GM06990 (cell line): ENCODE measurements around the gene CEP170B.
"Not testable (repeated sequence)": the region's sequence is repeated elsewhere in the genome, so short reads cannot be mapped to it uniquely, and the experiment has no call there.

ENCODE experiments used
- DNase-seq: peaks from one replicate; pipeline ENCODE4 v3.0.0-alpha.2; 2011; ENCODE audit not compliant: insufficient read length; ENCODE audit errors: extremely low read depth
- H3K27me3 ChIP-seq: replicated peaks from 2 replicates; pipeline ENCODE4 v1.6.0; 2011; ENCODE audit warnings: low read length; ENCODE audit not compliant: control insufficient read depth, insufficient read depth
- H3K36me3 ChIP-seq: 2 replicates; pipeline ENCODE4 v1.5.1; 2011; ENCODE audit warnings: low read length; ENCODE audit not compliant: control insufficient read depth, insufficient read depth
- H3K4me3 ChIP-seq: replicated peaks from 2 replicates; pipeline ENCODE4 v1.5.1; 2011; ENCODE audit warnings: low read depth, mild to moderate bottlenecking, control low read depth, low read length
- TF ChIP-seq, protein P1 (sequence below): IDR thresholded peaks from 2 replicates; pipeline ENCODE4 v1.5.1; 2011; ENCODE audit warnings: low read length, control low read depth, mild to moderate bottlenecking, inconsistent platforms; ENCODE audit not compliant: insufficient read depth, poor library complexity, severe bottlenecking

Gene CEP170B

DNA sequence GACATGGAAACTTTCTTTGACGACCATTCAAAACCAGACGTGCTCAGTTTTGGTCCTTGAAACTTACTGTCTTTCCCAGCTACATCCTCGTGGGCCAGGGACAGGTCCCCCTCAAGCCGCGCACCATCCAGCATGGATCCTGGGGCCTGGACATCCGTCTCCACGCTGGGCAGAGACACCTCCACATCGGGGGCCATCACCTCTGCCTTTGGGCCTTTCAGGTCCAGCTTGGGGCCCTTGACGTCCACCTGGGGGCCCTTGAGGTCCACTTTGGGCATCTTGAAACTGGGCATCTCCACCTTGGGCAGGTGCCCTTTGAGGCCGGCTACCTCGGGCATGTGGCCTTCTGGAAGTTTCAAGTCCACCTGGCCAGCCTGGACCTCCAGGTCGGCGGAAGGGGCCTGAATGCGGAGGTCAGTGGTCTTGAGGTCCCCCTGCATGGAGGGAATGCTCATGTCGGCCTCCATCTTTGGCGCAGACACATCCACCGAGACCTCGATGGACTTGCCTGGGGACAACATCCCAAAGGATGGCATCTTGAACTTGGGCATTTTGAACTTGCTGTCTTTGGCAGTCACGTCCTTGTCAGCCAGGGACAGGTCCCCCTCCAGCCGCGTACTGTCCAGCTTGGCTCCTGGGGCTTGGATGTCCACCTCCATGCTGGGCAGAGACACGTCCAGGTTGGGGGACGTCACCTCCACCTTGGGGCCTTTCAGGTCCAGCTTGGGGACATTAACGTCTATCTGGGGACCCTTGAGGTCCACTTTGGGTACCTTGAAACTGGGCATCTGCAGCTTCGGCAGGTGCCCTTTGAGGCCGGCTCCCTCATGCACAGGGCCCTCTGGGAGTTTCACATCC, 76.7 kb downstream of the CEP170B start:
- no peak for DNase-seq
- TF ChIP-seq, protein P1, sequence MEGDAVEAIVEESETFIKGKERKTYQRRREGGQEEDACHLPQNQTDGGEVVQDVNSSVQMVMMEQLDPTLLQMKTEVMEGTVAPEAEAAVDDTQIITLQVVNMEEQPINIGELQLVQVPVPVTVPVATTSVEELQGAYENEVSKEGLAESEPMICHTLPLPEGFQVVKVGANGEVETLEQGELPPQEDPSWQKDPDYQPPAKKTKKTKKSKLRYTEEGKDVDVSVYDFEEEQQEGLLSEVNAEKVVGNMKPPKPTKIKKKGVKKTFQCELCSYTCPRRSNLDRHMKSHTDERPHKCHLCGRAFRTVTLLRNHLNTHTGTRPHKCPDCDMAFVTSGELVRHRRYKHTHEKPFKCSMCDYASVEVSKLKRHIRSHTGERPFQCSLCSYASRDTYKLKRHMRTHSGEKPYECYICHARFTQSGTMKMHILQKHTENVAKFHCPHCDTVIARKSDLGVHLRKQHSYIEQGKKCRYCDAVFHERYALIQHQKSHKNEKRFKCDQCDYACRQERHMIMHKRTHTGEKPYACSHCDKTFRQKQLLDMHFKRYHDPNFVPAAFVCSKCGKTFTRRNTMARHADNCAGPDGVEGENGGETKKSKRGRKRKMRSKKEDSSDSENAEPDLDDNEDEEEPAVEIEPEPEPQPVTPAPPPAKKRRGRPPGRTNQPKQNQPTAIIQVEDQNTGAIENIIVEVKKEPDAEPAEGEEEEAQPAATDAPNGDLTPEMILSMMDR = no peak
- Histone ChIP-seq H3K4me3 (no peak overlapping the region), H3K27me3 (peaks cover 3% of the 10 kb centered on the region), H3K36me3 (no peaks in the 10 kb centered on the region)

DNA sequence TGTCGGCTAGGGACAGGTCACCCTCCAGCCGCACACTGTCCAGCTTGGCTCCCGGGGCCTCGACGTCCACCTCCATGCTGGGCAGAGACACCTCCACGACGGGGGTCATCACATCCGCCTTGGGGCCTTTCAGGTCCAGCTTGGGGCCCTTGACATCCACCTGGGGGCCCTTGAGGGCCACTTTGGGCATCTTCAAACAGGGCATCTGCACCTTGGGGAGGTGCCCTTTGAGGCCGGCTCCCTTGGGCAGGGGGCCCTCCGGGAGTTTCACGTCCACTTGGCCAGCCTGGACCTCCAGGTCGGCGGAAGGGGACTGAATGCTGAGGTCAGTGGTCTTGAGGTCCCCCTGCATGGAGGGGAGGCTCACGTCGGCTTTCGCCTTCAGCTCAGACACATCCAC, 77.5 kb downstream of the CEP170B start:
- H3K4me3 ChIP-seq = no peak overlapping the region
- peaks cover 1% of the 10 kb centered on the region for H3K27me3 ChIP-seq
- no peak for DNase-seq
- TF ChIP-seq, protein P1 = no peak
- H3K36me3 ChIP-seq = no peaks in the 10 kb centered on the region

DNA sequence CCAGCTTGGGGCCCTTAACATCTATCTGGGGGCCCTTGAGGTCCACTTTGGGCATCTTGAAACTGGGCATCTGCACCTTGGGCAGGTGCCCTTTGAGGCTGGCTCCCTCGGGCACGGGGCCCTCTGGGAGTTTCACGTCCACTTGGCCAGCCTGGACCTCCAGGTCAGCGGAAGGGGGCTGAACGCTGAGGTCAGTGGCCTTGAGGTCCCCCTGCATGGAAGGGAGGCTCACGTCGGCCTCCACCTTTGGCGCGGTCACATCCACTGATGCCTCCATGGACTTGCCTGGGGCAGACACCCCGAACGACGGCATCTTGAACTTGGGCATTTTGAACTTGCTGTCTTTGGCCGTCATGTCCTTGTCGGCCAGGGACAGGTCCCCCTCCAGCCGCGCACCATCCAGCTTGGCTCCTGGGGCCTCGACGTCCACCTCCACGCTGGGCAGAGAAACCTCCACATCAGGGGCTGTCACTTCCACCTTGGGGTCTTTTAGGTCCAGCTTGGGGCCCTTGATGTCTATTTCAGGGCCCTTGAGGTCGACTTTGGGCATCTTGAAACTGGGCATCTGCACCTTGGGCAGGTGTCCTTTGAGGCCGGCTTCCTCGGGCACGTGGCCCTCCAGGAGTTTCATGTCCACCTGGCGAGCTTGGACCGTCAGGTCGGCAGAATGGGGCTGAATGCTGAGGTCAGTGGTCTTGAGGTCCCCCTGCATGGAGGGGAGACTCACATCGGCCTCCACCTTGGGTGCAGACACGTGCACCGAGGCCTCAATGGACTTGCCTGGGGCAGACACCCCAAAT, 78.3 kb downstream of the CEP170B start:
- H3K27me3 ChIP-seq, DNase-seq, H3K36me3 ChIP-seq, H3K4me3 ChIP-seq: not testable (repeated sequence)

DNA sequence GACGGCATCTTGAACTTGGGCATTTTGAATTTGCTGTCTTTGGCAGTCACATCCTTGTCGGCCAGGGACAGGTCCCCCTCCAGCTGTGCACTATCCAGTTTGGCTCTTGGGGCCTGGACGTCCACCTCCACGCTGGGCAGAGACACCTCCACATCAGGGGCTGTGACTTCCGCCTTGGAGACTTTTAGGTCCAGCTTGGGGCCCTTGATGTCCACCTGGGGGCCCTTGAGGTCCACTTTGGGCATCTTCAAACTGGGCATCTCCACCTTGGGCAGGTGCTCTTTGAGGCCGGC, 78.9 kb downstream of the CEP170B start:
- not testable (repeated sequence) for H3K4me3 ChIP-seq, DNase-seq, H3K27me3 ChIP-seq, H3K36me3 ChIP-seq

DNA sequence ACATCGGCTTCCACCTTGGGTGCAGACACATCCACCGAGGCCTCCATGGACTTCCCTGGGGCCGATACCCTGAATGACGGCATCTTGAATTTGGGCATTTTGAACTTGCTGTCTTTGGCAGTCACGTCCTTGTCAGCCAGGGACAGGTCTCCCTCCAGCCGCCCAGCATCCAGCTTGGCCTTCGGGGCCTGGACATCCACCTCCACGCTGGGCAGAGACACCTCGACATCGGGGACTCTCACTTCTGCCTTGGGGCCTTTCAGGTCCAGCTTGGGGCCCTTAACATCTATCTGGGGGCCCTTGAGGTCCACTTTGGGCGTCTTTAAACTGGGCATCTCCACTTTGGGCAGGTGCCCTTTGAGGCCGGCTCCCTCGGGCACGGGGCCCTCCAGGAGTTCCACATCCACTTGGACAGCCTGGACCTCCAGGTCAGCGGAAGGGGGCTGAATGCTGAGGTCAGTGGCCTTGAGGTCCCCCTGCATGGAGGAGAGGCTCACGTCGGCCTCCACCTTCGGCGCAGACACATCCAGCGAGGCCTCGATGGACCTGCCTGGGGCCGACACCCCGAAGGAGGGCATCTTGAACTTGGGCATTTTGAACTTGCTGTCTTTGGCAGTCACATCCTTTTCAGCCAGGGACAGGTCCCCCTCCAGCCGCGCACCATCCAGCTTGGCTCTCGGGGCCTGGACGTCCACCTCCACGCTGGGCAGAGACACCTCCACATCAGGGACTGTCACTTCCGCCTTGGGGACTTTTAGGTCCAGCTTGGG, 79.6 kb downstream of the CEP170B start:
- H3K27me3 ChIP-seq, DNase-seq, H3K4me3 ChIP-seq, H3K36me3 ChIP-seq: not testable (repeated sequence)

DNA sequence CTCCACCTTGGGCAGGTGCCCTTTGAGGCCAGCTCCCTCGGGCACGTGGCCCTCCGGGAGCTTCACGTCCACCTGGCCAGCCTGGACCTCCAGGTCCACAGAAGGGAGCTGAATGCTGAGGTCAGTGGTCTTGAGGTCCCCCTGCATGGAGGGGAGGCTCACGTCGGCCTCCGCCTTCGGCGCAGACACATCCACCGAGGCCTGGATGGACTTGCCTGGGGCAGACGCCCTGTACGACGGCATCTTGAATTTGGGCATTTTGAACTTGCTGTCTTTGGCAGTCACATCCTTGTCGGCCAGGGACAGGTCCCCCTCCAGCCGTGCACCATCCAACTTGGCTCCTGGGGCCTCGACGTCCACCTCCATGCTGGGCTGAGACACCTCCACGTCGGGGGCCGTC, 80.2 kb downstream of the CEP170B start:
- DNase-seq, H3K4me3 ChIP-seq, H3K27me3 ChIP-seq, H3K36me3 ChIP-seq: not testable (repeated sequence)
